Activated naive CD4-positive, alpha-beta T cell treated with anti-CD3 and anti-CD28 coated beads, Interleukin-2, amount 10 ng/mL, durations not matched to agents 5 hours and 36 hours (primary cell): ENCODE measurements around the gene DNAJC18. TPM values are rescaled to one million over a fixed set of nuclear protein-coding genes. Genes with fewer than 3 reads are reported as not detected.

Experiments
- total RNA-seq, 2 experiments: library from RNA; stranded (reverse); gene quantifications; one replicate each; pipeline ENCODE4 v1.2.3, GENCODE V29; 2021

DNAJC18 gene
- total RNA-seq: 10 to 100 TPM in 1 of 2 experiments, 1 to 10 TPM in 1; 7.3 to 11.0 TPM

DNA sequence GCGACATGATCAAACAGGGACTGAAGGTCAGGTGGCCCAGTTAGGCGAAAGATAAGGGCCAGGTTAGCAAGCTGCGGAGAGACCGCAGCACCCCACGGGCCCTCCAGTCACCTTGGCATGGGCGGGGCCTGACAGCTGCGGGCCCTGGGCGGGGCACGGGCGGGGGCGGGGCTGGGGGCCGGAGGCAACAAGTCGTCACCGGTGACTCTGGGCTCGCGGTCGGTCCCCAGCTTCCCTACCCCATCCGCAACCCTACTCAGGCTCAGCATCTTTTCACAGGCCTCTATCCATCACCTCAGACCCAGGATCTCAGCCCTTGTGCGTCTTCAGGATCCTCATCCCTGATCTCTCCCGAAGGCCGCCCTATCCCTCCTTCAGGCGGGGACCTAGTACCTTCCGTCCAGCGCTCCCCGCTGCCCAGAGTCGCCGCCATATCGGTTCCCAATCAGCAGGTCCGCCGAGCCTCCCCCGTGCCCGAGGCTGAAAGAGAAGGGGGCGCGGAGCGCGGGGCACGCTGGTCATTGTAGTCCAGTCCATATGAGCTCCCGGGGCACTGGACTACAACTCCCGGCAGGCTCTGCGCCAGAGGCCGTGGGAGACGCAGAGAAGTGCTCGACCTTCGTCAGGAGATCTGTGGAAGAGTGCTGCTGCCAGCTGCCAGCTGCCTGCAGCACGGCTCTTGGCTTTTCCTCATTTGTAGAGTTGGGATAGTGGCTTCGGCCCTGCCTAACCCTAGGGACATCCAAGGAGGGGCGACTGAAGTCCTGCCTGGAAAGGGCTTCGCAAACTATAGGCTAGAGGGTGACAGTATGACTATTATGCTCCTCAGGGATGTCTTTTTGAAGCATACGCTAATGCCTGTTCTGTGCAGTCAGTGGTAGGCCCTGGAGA lies at the start of gene DNAJC18:
TSS of gene DNAJC18 (minus strand) at position 513 of the 891 bp plus-strand sequence. CDS start at position 433, 80 bp downstream.

DNA sequence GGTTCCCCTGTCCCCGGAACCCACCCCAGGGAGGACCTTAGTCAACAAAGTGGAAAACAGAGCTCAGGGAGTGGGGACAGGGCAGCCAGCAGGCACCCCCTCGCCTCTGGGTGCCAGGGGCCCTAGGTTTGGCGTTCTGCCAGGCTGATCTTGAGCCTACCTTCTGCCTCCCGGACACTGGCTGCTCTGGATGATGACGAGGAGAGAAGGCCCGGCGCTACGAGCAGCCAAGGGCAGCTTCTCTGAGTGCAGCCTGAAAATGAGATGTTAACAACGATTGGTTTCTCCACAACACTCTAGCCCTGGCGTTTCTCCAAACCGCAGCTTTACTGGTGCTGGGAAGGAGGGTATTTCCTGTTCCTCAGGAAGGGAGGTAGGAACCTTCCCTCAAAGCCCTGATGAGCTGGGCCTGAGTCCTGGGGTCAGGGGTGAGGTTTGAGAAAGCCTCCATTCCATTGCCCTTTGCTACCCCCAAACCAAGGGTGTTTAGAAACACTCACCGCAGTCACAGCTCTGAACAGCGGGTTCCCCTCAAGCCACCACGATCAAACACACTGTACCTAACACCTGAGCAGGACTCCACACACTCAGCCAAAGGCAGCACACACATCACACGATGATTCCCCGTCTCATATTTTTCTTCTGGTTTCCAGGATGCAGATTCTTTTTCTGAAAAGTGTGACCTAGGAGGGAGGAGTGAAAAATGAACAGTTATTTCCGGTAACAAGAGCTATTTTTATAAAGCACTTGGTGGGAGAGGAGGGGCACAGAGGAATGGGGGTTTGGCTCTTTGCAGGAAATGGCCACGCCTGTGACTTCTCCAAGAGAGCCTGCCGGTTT lies 42.9 kb upstream of the DNAJC18 start, which contains the start of gene STING1:
TSS of gene STING1 (minus strand) at position 709 of the 840 bp plus-strand sequence. CDS start 1,054 bp downstream, outside the sequence.

DNA sequence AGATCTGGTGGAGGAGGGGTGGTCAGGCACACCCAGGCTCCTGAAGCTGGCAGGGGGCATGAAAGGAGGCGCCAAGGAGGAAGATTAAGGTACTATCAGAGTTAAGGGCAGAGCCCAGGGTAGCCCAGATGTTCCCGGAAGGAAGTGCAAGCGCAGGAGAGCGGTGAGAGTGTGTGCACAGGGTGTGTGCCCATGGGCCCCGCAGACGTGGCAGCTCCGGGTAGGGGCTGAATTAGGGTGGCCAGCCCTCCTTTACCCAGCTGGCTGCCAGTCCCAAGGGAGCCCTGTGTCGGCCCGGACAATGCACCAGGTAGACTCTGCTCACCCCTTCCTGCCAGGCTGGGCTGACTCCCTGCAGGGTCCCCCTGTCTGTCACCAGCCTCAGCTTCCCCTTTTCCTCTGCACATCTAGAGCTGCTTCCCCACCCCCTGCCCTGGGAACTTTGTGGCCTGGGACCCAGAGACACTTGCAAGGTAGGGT lies 31.5 kb upstream of the DNAJC18 start, which contains the start of gene SMIM33:
TSS of gene SMIM33 (plus strand) at position 184 of the 480 bp plus-strand sequence. CDS start at position 302, 118 bp downstream.

GRCh38 chr5:139462586-139463276 lies 23.4 kb upstream of the DNAJC18 start, which contains the start of gene ECSCR:
ECSCR (minus strand) TSS chr5:139462743; CDS start chr5:139462670, 73 bp downstream.

GRCh38 chr5:139403787-139404483 lies 35.4 kb downstream of the DNAJC18 start, which contains the start of gene SPATA24:
SPATA24 (minus strand) TSS chr5:139404089; CDS start chr5:139404060, 29 bp downstream.

GRCh38 chr5:139394654-139395566 lies 44.4 kb downstream of the DNAJC18 start, which contains the start of gene PROB1:
PROB1 (minus strand) TSS chr5:139395104; CDS start chr5:139395081, 23 bp downstream.

GRCh38 chr5:139389701-139390638 lies 49.4 kb downstream of the DNAJC18 start, which contains the start of gene MZB1:
MZB1 (minus strand) TSS chr5:139389913; CDS start chr5:139389856, 57 bp downstream.

DNA sequence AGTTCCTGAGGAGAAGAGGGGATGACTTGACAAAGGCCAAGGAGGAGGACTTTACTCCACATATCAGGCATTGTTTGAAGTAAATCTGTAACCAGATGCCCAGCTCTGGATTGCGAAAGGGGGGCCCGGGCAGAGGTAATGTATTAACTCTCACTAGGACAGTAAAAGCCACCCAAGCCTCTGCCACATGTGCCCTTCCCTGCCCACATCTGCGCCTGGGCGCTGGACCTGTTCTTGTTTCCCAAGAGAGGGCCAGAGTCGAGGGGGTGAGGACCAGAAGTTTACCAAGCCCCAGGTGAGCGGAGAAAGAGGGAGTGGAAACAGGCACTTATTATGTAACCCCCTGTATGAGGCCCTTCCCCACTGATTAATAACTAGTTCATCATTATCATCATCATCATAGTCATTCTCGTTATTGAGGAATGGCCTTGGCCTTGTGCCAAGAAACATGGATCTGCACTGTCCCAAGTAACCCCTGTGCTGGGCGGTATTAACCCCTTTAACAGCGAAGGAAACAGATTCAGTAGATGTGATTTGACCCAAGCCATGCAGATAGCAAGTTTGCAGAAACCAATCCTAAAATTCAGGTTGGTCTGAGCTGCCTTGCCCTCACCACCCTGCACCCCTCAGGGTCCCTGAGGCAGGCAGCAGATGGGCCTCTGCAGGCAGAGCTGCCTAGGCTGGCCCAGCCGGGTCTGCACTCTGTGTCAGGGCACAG lies 55.9 kb downstream of the DNAJC18 start, which contains the start of gene SLC23A1:
TSS of gene SLC23A1 (minus strand) at position 23 of the 718 bp plus-strand sequence. CDS start 44 bp downstream, outside the sequence.

Other genes with a start within 250 kb of the DNAJC18 start
- gene SIL1, start 241.2 kb downstream of the DNAJC18 start, total RNA-seq: 10 to 100 TPM; 17.2 to 21.1 TPM
- 100 to 1,000 TPM; 148 to 164 TPM for gene MATR3, start 145.8 kb downstream of the DNAJC18 start, total RNA-seq
- gene PAIP2, start 97.7 kb downstream of the DNAJC18 start, total RNA-seq: 100 to 1,000 TPM; 106 to 116 TPM
- under 1 TPM; 0.26 to 0.48 TPM for gene SLC23A1, start 56.2 kb downstream of the DNAJC18 start, total RNA-seq
- 1 to 10 TPM; 7.8 to 8.0 TPM for gene MZB1, start 49.6 kb downstream of the DNAJC18 start, total RNA-seq
- 1 to 10 TPM; 2.6 to 2.8 TPM for gene PROB1, start 44.4 kb downstream of the DNAJC18 start, total RNA-seq
- 10 to 100 TPM in 1 of 2 experiments, 1 to 10 TPM in 1; 6.7 to 10.3 TPM for gene SPATA24, start 35.4 kb downstream of the DNAJC18 start, total RNA-seq
- under 1 TPM; 0.58 to 0.60 TPM for gene ECSCR, start 23.2 kb upstream of the DNAJC18 start, total RNA-seq
- 1 to 10 TPM; 2.1 to 2.3 TPM for gene SMIM33, start 31.5 kb upstream of the DNAJC18 start, total RNA-seq
- gene STING1, start 43.2 kb upstream of the DNAJC18 start, total RNA-seq: 100 to 1,000 TPM; 216 to 218 TPM
- gene UBE2D2, start 121.8 kb upstream of the DNAJC18 start, total RNA-seq: 100 to 1,000 TPM; 220 to 226 TPM
- 1 to 10 TPM in 1 of 2 experiments, under 1 TPM in 1; 0.93 to 1.9 TPM for gene CXXC5, start 208.8 kb upstream of the DNAJC18 start, total RNA-seq